ENCODE results near the gene TTC33.
"Not testable (repeated sequence)": the region's sequence is repeated elsewhere in the genome, so short reads cannot be mapped to it uniquely, and the experiment has no call there.

Gene TTC33

GRCh38 chr5:40653221-40654022, 102.3 kb downstream of the TTC33 start:
- DNase-seq (ENCODE audit: low spot score), result peak; percentile 36

GRCh38 chr5:40652441-40653220, 103.1 kb downstream of the TTC33 start:
- DNase-seq (ENCODE audit: low spot score), result peak; percentile 30

- no peak for DNase-seq (ENCODE audit: low spot score)
Measured at GRCh38 chr5:40651201-40651600, 104.6 kb downstream of the TTC33 start.

- DNase-seq (ENCODE audit: low spot score), result peak; percentile 30
Measured at GRCh38 chr5:40649463-40650030, 106.2 kb downstream of the TTC33 start.

GRCh38 chr5:40648150-40648549, 107.6 kb downstream of the TTC33 start:
- no peak for DNase-seq (ENCODE audit: low spot score)

- no peak for DNase-seq (ENCODE audit: low spot score)
Measured at GRCh38 chr5:40646266-40646665, 109.5 kb downstream of the TTC33 start.

GRCh38 chr5:40639531-40639930, 116.2 kb downstream of the TTC33 start:
- DNase-seq (ENCODE audit: low spot score), result not testable (repeated sequence)

- DNase-seq (ENCODE audit: low spot score), result no peak
Measured at GRCh38 chr5:40634593-40634992, 121.2 kb downstream of the TTC33 start.

GRCh38 chr5:40634154-40634553, 121.6 kb downstream of the TTC33 start:
- no peak for DNase-seq (ENCODE audit: low spot score)

- no peak for DNase-seq (ENCODE audit: low spot score)
Measured at GRCh38 chr5:40631236-40631635, 124.5 kb downstream of the TTC33 start.

- no peak for DNase-seq (ENCODE audit: low spot score)
Measured at GRCh38 chr5:40630126-40630525, 125.6 kb downstream of the TTC33 start.

- no peak for DNase-seq (ENCODE audit: low spot score)
Measured at GRCh38 chr5:40628407-40628806, 127.4 kb downstream of the TTC33 start.

GRCh38 chr5:40627706-40628105, 128.1 kb downstream of the TTC33 start:
- DNase-seq (ENCODE audit: low spot score), result no peak

GRCh38 chr5:40626801-40627200, 129.0 kb downstream of the TTC33 start:
- no peak for DNase-seq (ENCODE audit: low spot score)

- DNase-seq (ENCODE audit: low spot score), result peak; percentile 64
Measured at GRCh38 chr5:40623480-40624420, 132.0 kb downstream of the TTC33 start.

- no peak for DNase-seq (ENCODE audit: low spot score)
Measured at GRCh38 chr5:40622463-40623252, 133.1 kb downstream of the TTC33 start.

- DNase-seq (ENCODE audit: low spot score), result no peak
Measured at GRCh38 chr5:40619421-40619820, 136.3 kb downstream of the TTC33 start.

- DNase-seq (ENCODE audit: low spot score), result no peak
Measured at GRCh38 chr5:40618926-40619325, 136.8 kb downstream of the TTC33 start.

- no peak for DNase-seq (ENCODE audit: low spot score)
Measured at GRCh38 chr5:40616781-40617180, 139.0 kb downstream of the TTC33 start.

- DNase-seq (ENCODE audit: low spot score), result peak; percentile 20
Measured at GRCh38 chr5:40615586-40616170, 140.1 kb downstream of the TTC33 start.

Measured in CD4-positive, alpha-beta T cell treated with Interleukin-15 for 4 hours (primary cell).